Lung microvascular endothelial cell (primary cell): ENCODE measurements around the gene MESP2. TPM values are rescaled to one million over a fixed set of nuclear protein-coding genes. Genes with fewer than 3 reads are reported as not detected.

Experiments
- DNase-seq, 2 donors: peaks; one replicate each; pipeline versions ENCODE4 v3.0.0 to v3.0.0-alpha.2; 2010; ENCODE audit warnings: low read depth in 2 of 2
- total RNA-seq: library from RNA; depleted of rRNA; stranded (reverse); fragments of >200 nt; gene quantifications from 2 replicates; pipeline ENCODE4 v1.2.1, GENCODE V29; 2014

The MESP2 gene
- total RNA-seq, 1 donor from 2014 or later = not detected

DNA sequence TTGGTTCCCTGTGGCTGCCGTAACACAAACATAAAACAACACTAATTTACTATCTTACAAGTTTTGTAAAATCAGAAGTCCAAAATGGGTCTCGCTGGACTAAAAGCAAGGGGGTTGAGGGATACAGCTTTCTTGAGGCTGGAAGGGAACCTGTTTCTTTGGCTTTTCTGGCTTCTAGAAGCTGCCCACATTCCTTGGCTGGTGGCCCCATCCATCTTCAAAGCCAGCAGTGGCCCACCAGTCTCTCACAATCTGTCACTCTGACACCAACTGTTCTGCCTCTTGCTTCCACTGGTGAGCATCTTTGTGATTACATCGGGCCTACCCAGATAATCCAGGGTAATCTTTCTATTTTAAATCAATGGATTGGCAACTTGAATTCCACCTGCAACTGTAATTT lies 39.6 kb downstream of the MESP2 start:
- no peak for DNase-seq

- DNase-seq = no peak
These were observed 41.7 kb downstream of the MESP2 start for GRCh38 chr15:89817701-89818280.

- DNase-seq = peak; percentile 41 to 47
These were observed 42.2 kb downstream of the MESP2 start for GRCh38 chr15:89818287-89818686.

DNA sequence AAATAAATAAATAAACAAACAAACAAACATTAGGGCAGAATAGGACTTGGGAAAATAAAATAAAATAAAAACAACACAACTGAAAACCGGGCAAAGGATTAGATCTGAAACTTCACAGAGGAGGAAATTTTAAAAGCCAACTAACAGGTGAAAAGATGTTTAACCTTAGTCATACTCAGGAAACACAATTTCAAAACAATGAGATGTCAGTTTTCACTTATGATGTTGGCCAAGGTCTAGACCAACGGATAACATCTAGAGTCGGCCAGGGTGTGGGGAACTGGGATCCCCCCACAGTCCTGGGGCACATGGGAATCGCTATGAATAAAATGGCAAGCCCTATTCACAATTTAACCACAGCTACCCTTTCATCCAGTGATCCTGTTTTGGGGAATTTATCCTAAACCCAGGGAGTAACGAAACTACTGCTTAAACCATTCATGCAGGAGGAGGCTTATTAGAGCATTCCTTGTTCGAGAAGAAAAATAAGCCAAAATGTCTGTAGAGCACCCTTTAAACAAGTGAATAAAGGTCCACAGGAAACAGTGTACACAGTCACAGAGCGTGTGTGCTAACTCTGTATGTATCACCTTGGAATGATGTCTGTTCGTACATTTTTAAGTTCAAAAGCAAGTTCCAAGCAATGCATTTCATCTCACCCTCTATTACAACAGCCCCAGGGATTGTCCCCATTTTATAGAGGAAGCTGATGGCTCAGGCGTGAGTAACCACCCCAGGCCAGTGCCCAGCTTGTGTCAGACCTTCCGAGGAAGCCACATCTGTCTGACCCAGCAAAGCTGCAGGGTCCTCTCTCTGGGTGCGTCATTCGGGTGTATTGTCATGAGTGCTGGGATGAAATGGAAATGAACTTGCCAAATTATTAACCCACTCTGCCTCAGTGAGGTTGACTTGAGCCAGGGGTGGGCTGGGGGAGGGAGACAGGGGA lies 44.8 kb downstream of the MESP2 start:
- peak; percentile 78 to 91 for DNase-seq

DNA sequence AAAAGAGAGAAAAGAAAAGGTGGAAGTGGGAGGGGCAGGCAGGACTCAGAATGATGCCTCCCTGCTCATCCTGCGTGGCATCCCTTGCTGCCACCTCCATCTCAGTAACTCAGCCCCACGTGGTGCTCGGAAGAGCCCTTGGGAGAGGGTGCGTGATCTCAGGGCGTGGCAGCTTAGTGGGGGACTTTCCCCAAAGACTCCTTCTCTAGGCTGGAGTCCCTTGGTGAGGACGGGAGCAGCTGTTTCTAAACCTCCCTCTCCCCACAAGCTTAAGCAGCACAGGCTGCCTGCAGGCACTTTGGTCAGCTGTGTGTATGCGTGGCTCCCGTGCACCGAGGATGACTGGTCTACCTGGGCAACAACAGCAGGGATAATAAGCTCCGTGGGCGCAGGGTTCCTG lies 45.9 kb downstream of the MESP2 start:
- peak in 1 of 2 donors; percentile 19 for DNase-seq

DNA sequence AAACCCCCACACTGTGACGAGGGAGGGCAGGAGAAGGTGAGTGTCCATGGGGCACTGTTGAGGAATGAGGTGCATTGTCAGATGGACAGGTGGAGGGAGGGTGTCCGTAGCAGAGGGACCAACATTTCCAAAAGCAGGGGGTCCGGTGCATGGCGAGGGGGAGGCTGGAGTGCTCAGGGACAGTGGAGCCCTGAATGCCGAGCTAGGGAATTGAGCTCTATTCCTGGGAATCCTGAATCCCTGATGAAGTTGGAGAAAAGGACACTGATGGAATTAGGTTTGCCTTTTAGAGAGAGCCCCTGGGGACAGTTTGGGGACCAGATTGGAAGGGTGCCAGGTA lies 46.4 kb downstream of the MESP2 start:
- no peak for DNase-seq

DNA sequence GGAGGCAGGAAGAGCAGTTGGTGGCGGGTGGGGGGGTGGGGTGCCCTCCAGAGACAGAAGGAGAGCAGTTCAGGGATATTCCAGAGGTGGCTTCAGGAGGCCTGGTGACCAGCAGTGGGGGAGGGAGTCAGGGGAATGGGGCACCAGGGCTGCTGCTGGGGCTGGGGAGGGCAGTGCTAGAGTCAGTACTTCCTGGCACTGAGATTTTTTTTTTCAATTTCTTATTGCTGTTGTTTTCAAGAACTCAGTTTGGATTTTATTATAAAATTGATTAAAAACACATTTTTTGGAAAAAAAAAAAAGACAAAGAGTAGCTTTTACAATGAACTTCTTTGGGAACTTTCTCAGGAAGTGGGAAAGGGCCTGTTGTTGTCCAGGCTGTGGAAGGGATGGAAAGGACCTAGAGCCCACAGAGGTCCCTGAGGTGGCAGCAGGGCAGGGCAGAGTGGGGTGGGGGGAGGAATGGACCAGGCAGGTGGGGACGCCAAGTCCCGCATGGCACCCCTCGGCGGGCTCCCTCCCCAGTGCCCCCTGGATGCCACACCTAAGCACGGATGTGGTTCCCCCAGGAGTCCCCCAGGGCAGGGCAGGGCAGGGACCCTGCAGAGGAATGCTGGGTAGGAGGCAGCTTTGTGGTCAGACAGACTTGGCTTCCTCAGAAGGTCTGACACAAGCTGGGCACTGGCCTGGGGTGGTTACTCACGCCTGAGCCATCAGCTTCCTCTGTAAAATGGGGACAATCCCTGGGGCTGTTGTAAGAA lies 47.0 kb downstream of the MESP2 start:
- peak in 1 of 2 donors; percentile 55 for DNase-seq

- no peak for DNase-seq
These were observed 47.9 kb downstream of the MESP2 start for GRCh38 chr15:89823836-89824606.

- DNase-seq = no peak
These were observed 48.4 kb downstream of the MESP2 start for GRCh38 chr15:89824607-89824867.

GRCh38 chr15:89825271-89825940 lies 49.3 kb downstream of the MESP2 start:
- no peak for DNase-seq

DNA sequence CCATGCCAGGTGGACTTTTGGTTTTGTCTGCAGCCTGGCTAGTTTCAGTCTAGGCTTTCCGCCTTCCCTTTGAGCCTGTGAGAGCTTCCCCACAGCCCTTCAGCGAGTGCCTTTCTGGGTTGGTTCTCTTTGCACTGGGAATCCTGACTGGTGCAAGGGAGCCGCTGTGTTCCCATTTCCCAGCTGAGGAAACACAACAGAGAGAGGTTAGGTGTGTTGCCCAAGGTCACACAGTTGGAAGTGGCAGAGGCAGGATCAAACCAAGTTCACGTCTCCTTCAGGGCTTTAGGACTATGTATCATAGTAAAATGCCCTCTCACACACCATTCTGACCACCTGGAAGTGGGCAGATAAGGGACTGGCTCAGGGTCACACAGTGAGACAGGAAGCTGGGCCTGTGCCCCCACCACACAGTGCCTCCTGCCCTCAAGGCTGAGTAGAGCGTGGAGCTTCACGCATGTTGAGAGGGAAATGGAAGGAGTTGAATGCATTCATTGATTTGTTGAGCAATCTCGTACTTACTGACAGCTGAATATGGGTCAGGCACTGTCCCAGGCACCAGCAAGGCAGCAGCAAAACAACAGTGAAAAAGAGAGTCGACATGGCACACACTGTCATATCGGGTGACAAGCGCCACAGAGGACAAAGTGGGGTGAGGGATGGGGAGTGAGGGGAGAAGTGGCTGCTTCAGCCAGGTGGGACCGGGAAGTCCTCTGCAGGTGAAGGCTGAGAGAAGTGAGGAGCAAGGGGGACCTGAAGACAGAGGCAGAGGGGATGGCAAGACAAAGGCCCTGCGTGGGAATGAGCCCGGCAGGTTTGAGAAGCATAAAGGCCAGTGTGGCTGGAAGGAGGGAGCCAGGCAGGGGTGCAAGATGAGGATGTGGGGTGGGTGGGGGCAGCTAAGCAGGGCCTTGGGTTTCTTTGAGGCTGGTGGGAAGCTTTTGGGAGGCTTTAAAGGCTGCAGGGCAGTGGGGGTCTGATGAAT lies 50.8 kb downstream of the MESP2 start:
- DNase-seq = no peak

DNA sequence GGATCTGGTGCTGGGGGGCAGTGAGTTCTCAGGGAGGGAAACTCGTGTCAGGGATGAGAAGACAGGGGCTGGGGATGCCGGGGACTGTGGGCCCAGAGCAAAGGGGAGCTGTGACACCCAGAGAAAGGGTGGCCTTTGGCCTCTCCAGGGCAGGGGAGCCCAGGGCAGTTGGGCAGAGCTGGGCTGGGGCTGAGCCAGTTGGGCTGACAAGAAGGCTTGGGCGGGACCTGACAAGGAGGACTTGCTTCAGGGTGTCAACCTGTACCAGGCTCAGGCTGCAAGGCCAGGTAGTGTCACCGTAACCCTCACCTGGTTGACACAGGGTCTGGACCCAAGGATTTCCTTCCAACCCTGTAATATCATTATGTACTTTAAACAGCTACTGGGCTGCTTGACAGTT lies 51.7 kb downstream of the MESP2 start:
- no peak for DNase-seq

Other genes starting within 250 kb of the MESP2 start
- 0.40 and 1.5 TPM in 2 replicates for gene TICRR, start 200.9 kb upstream of the MESP2 start, total RNA-seq
- 0.40 and 1.1 TPM in 2 replicates for gene KIF7, start 120.9 kb upstream of the MESP2 start, total RNA-seq
- under 0.01 TPM in 1 of 2 replicates, not detected in the other for gene PLIN1, start 97.0 kb upstream of the MESP2 start, total RNA-seq
- gene PEX11A, start 85.6 kb upstream of the MESP2 start, total RNA-seq = 3.7 and 3.8 TPM in 2 replicates
- gene WDR93, start 85.5 kb upstream of the MESP2 start, total RNA-seq = not detected in 2 replicates
- gene MESP1, start 25.1 kb upstream of the MESP2 start, total RNA-seq = under 0.01 and 0.22 TPM in 2 replicates
- gene ANPEP, start 38.5 kb downstream of the MESP2 start, total RNA-seq = 8.5 and 10.7 TPM in 2 replicates
- gene AP3S2, start 117.7 kb downstream of the MESP2 start, total RNA-seq = 21.6 and 30.0 TPM in 2 replicates
- gene ARPIN, start 136.6 kb downstream of the MESP2 start, total RNA-seq = 8.5 and 11.1 TPM in 2 replicates
- gene ZNF710, start 225.0 kb downstream of the MESP2 start, total RNA-seq = 8.5 and 9.9 TPM in 2 replicates